ENCODE data around the gene DENND5B. TPM values are rescaled to one million over a fixed set of nuclear protein-coding genes. Genes with fewer than 3 reads are reported as not detected.
"Not testable (repeated sequence)": the region's sequence is repeated elsewhere in the genome, so short reads cannot be mapped to it uniquely, and the experiment has no call there.

Gene DENND5B
- total and polyA plus RNA-seq, 2 of the 4 experiments (the other 2 are of a cell fraction): 5.5 to 13.4 TPM

GRCh38 chr12:31501014-31501413, 89.9 kb downstream of the DENND5B start:
- H3K4me3 ChIP-seq (ENCODE audit: insufficient read depth, low read depth, low read length); H3K23ac ChIP-seq (ENCODE audit: low read depth, low read length); H3K14ac ChIP-seq (replicated peaks; ENCODE audit: low read depth, low read length); H4K5ac ChIP-seq (ENCODE audit: low read depth, low read length); H3K4ac ChIP-seq (ENCODE audit: low read depth, low read length); H3K18ac ChIP-seq (ENCODE audit: low read depth, low read length); H3K9ac ChIP-seq (ENCODE audit: low read depth, low read length); POLR2A ChIA-PET (ENCODE audit: unreplicated experiment); H3K9me3 ChIP-seq (ENCODE audit: control insufficient read depth, insufficient read depth, low read length); H3K9me1 ChIP-seq (ENCODE audit: insufficient read depth, low read length); H2AFZ ChIP-seq (replicated peaks; ENCODE audit: low read length, poor library complexity); H3K56ac ChIP-seq (ENCODE audit: extremely low read depth, insufficient read depth, low read length); DNase-seq; BruUV-seq (replicated peaks); H2AK9ac ChIP-seq (replicated peaks; ENCODE audit: low read depth, low read length, poor library complexity); ATAC-seq (ENCODE audit: low read depth); H2BK15ac ChIP-seq (ENCODE audit: low read depth, low read length); CTCF ChIA-PET; H2BK5ac ChIP-seq (ENCODE audit: low read depth, low read length, poor library complexity, severe bottlenecking); H4K20me1 ChIP-seq (ENCODE audit: insufficient read depth, low read length); H3K27ac ChIP-seq (ENCODE audit: insufficient read depth, low read length); intact Hi-C loops (cut with micrococcal nuclease); H2BK20ac ChIP-seq (ENCODE audit: low read depth, low read length); H3K4me2 ChIP-seq (ENCODE audit: low read depth, low read length); H2AK5ac ChIP-seq (ENCODE audit: low read depth, low read length); H3K4me1 ChIP-seq (ENCODE audit: control insufficient read depth, insufficient read depth, low read length); H2BK120ac ChIP-seq (ENCODE audit: low read depth, low read length); H3K36me3 ChIP-seq (ENCODE audit: control insufficient read depth, insufficient read depth, low read length); H4K91ac ChIP-seq (ENCODE audit: insufficient read depth, low read depth, low read length); H4K8ac ChIP-seq (ENCODE audit: low read depth in 2 of 2, low read length in 2 of 2); dilution Hi-C loops (cut with HindIII; ENCODE audit: low sequenced_read_pairs, unreplicated experiment); H3K27me3 ChIP-seq (ENCODE audit: control insufficient read depth, insufficient read depth, low read length); in situ Hi-C loops (cut with MboI; ENCODE audit: low sequenced_read_pairs): not testable (repeated sequence)
- no CpG with 5 or more reads among the region's 3 CpGs for WGBS, 2 experiments (ENCODE audit: extremely low coverage in 2 of 2, insufficient read length in 1 of 2)
- peaks cover 7 to 29% of the 10 kb centered on the region in 2 experiments for H3K79me1 ChIP-seq (ENCODE audit: low read depth in 1 of 2, low read length in 2 of 2)

Measured in IMR-90 (cell line).